Stimulated activated CD8-positive, alpha-beta memory T cell treated with anti-CD3 and anti-CD28 coated beads, Interleukin-15, amount 100 ng/mL, for 24 hours (primary cell): ENCODE data around the gene ARHGEF17.

Experiments
- DNase-seq: peaks from one replicate; pipeline ENCODE4 v3.0.0-alpha.2; 2020; ENCODE audit warnings: low read depth

The ARHGEF17 gene

GRCh38 chr11:73330569-73331093, 22.6 kb downstream of the ARHGEF17 start:
- no peak for DNase-seq

GRCh38 chr11:73331138-73331916, 23.3 kb downstream of the ARHGEF17 start:
- no peak for DNase-seq

- no peak for DNase-seq
Measured at GRCh38 chr11:73333173-73333572, 25.1 kb downstream of the ARHGEF17 start.

- DNase-seq, result no peak
Measured at GRCh38 chr11:73333640-73334383, 25.7 kb downstream of the ARHGEF17 start.

GRCh38 chr11:73334384-73335203, 26.5 kb downstream of the ARHGEF17 start:
- no peak for DNase-seq

- DNase-seq, result peak; percentile 64
Measured at GRCh38 chr11:73335204-73335923, 27.3 kb downstream of the ARHGEF17 start.

GRCh38 chr11:73337846-73338245, 29.8 kb downstream of the ARHGEF17 start:
- DNase-seq, result no peak

GRCh38 chr11:73338279-73338678, 30.2 kb downstream of the ARHGEF17 start:
- no peak for DNase-seq

GRCh38 chr11:73340164-73340563, 32.1 kb downstream of the ARHGEF17 start:
- no peak for DNase-seq

- DNase-seq, result no peak
Measured at GRCh38 chr11:73342633-73343032, 34.6 kb downstream of the ARHGEF17 start.

- DNase-seq, result no peak
Measured at GRCh38 chr11:73343076-73343873, 35.2 kb downstream of the ARHGEF17 start.

- no peak for DNase-seq
Measured at GRCh38 chr11:73344191-73344607, 36.1 kb downstream of the ARHGEF17 start.

GRCh38 chr11:73345481-73346160, 37.5 kb downstream of the ARHGEF17 start:
- DNase-seq, result no peak

GRCh38 chr11:73346186-73346935, 38.3 kb downstream of the ARHGEF17 start:
- DNase-seq, result no peak

- DNase-seq, result no peak
Measured at GRCh38 chr11:73347067-73347466, 39.0 kb downstream of the ARHGEF17 start.

- no peak for DNase-seq
Measured at GRCh38 chr11:73348838-73349237, 40.8 kb downstream of the ARHGEF17 start.

GRCh38 chr11:73349633-73350032, 41.6 kb downstream of the ARHGEF17 start:
- no peak for DNase-seq

GRCh38 chr11:73350908-73351636, 43.0 kb downstream of the ARHGEF17 start:
- no peak for DNase-seq

GRCh38 chr11:73353422-73353821, 45.3 kb downstream of the ARHGEF17 start:
- DNase-seq, result no peak
